SU-DHL-6 (cell line): ENCODE measurements around the gene NECTIN3.

Experiments
- CTCF ChIP-seq: fragments of 200-600 bp; sonication (generic); IDR thresholded peaks from one replicate; pipeline ENCODE4 v1.5.1; 2017; ENCODE audit warnings: antibody characterized with exemption, mild to moderate bottlenecking, low read length, moderate library complexity; ENCODE audit not compliant: insufficient read depth, poor library complexity, severe bottlenecking
- EZH2phosphoT487 ChIP-seq: fragments of 200-600 bp; sonication (generic), shearing (Covaris generic); conservative IDR thresholded peaks from 2 replicates; pipeline ENCODE4 v1.6.1; 2018; ENCODE audit warnings: mild to moderate bottlenecking, antibody characterized with exemption, low read length, moderate library complexity, mixed read lengths

DNA sequence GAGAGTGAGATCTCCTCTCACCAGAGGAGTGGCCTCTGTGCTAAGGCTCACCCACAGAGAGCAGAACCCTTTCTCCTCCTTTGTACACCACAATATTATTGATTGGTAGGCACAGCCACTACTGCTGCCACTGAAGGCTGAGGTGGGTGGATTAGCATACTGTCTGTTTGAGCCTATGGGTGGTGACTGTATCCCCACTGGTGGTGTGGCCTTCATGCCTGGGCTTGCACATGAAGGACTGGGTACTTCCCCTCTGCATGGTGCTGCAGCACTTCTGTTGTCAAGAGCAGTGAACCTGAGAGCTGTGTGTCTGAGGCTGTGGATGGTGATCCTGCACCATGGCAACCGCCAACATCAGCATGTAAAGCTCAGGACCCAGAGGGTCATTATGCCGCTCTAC is 35.7 kb upstream of the NECTIN3 start:
- no peak for TF ChIP-seq CTCF
- TF ChIP-seq EZH2phosphoT487: no peak
